Measurements from ENCODE around the gene SOCS3.

The SOCS3 gene

DNA sequence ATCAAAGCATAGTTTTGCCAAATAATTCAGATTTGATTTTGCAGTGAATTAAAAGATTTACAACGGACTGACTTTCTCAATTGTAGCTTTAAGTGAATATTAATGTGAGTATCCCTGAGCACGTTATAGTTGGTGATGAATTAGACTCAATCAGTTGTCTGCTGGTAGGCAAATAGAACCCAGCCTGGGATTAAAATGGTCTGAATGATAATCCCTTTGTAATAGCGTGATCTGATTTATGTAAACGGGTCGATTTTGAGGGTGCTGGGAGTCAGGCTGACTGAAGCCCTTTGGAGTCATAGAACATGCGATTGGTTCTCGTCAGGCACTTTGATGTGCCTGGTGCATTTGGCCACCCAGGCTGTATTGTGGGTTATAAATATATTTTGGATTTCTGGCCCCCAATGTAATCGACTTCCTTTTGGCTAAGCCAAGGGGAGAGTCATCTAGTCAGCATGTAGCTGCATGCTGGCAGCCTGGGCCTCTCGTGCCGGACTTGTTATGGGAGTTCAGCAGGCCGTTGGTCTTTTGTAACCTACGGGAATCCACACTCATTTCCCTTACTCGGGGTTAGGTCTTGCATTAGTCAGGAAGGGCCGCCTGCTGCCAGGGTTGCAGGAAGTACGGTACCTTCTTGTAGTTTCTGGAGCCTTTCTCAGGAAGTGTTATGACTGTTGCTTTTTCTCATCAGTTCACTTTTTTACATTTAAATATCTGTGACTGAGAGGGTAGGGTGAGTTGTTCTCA, 24.0 kb upstream of the SOCS3 start:
- no peak for DNase-seq (ENCODE audit: low read depth)
- TF ChIP-seq CTCF (IDR thresholded peaks at IDR 0.05; ENCODE audit: control insufficient read depth, extremely low read depth, insufficient read depth), result no peak
- no peak overlapping the region for H3K4me3 ChIP-seq (ENCODE audit: low read depth, low read length)

- TF ChIP-seq CTCF (IDR thresholded peaks at IDR 0.05; ENCODE audit: control insufficient read depth, extremely low read depth, insufficient read depth), result no peak
- DNase-seq (ENCODE audit: low read depth), result no peak
- no peak overlapping the region for H3K4me3 ChIP-seq (ENCODE audit: low read depth, low read length)
These were observed 21.8 kb upstream of the SOCS3 start for GRCh38 chr17:78381601-78382232.

GRCh38 chr17:78380370-78380769, 20.5 kb upstream of the SOCS3 start:
- DNase-seq (ENCODE audit: low read depth), result no peak
- TF ChIP-seq CTCF (IDR thresholded peaks at IDR 0.05; ENCODE audit: control insufficient read depth, extremely low read depth, insufficient read depth), result no peak
- no peak overlapping the region for H3K4me3 ChIP-seq (ENCODE audit: low read depth, low read length)

GRCh38 chr17:78379131-78379491, 19.2 kb upstream of the SOCS3 start:
- no peak for DNase-seq (ENCODE audit: low read depth)
- no peak for TF ChIP-seq CTCF (IDR thresholded peaks at IDR 0.05; ENCODE audit: control insufficient read depth, extremely low read depth, insufficient read depth)
- peak overlapping the region; percentile 73 for H3K4me3 ChIP-seq (ENCODE audit: low read depth, low read length)

- H3K4me3 ChIP-seq (ENCODE audit: low read depth, low read length), result peak within 1 kb of the TSS; percentile 73
- DNase-seq (ENCODE audit: low read depth), result no peak
- TF ChIP-seq CTCF (IDR thresholded peaks at IDR 0.05; ENCODE audit: control insufficient read depth, extremely low read depth, insufficient read depth), result no peak
These were observed 18.6 kb upstream of the SOCS3 start, which contains the start of gene PGS1 for GRCh38 chr17:78378225-78379130. PGS1 (plus strand) TSS chr17:78378649; CDS start chr17:78378666, 17 bp downstream.

DNA sequence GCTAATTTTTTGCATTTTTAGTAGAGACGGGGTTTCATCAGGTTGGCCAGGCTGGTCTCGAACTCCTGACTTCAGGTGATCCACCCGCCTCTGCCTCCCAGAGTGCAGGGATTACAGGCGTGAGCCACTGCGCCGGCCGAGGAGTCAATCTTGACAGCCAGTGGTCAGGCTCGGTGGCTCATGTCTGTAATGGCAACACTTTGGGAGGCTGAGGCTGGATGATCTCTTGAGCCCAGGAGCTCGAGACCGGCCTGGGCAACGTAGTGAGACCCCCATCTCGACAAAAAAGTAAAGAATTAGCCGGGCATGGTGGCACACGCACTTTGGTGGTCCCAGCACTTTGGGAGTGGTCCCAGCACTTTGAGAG, 18.0 kb upstream of the SOCS3 start:
- peak overlapping the region; percentile 73 for H3K4me3 ChIP-seq (ENCODE audit: low read depth, low read length)
- TF ChIP-seq CTCF (IDR thresholded peaks at IDR 0.05; ENCODE audit: control insufficient read depth, extremely low read depth, insufficient read depth), result no peak
- no peak for DNase-seq (ENCODE audit: low read depth)

All from LNCaP clone FGC (cell line).